Measurements from ENCODE around the gene RPTOR.

Gene RPTOR

GRCh38 chr17:80616705-80617104 lies 72.1 kb downstream of the RPTOR start:
- no peak for DNase-seq (ENCODE audit: extremely low spot score)
- no peak for TF ChIP-seq CTCF (IDR thresholded peaks at IDR 0.05; ENCODE audit: control extremely low read depth, extremely low read depth, low read depth, missing control alignments)
- POLR2A ChIA-PET: no interaction called here
- CTCF ChIA-PET: interaction anchor here (1.3 to 1.7 kb wide), 2 partner anchors 11 to 16 kb away, joined by 4 to 5 read pairs; no protein-coding TSS in a partner anchor

GRCh38 chr17:80618304-80618703 lies 73.7 kb downstream of the RPTOR start:
- ChIA-PET POLR2A (no interaction called here), CTCF (interaction anchor here (0.8 to 1.7 kb wide), 3 partner anchors 16 to 164 kb away, joined by 3 to 4 read pairs (median 3); no protein-coding TSS in a partner anchor)
- no peak for DNase-seq (ENCODE audit: extremely low spot score)
- no peak for TF ChIP-seq CTCF (IDR thresholded peaks at IDR 0.05; ENCODE audit: control extremely low read depth, extremely low read depth, low read depth, missing control alignments)

- ChIA-PET POLR2A (no interaction called here), CTCF (interaction anchor here (1.4 to 1.7 kb wide), 2 partner anchors 14 to 20 kb away, joined by 3 read pairs; no protein-coding TSS in a partner anchor)
- no peak for DNase-seq (ENCODE audit: extremely low spot score)
- no peak for TF ChIP-seq CTCF (IDR thresholded peaks at IDR 0.05; ENCODE audit: control extremely low read depth, extremely low read depth, low read depth, missing control alignments)
Measured at GRCh38 chr17:80619535-80620235, 75.0 kb downstream of the RPTOR start.

GRCh38 chr17:80621335-80621996 lies 76.8 kb downstream of the RPTOR start:
- CTCF ChIA-PET: interaction anchor here (1.0 kb wide), 1 partner anchor 46 kb away, joined by 3 read pairs; no protein-coding TSS in a partner anchor
- POLR2A ChIA-PET: no interaction called here
- TF ChIP-seq CTCF (IDR thresholded peaks at IDR 0.05; ENCODE audit: control extremely low read depth, extremely low read depth, low read depth, missing control alignments): no peak
- no peak for DNase-seq (ENCODE audit: extremely low spot score)

- CTCF ChIA-PET: no interaction called here
- no peak for TF ChIP-seq CTCF (IDR thresholded peaks at IDR 0.05; ENCODE audit: control extremely low read depth, extremely low read depth, low read depth, missing control alignments)
- POLR2A ChIA-PET: no interaction called here
- DNase-seq (ENCODE audit: extremely low spot score): no peak
Measured at GRCh38 chr17:80621997-80622357, 77.3 kb downstream of the RPTOR start.

GRCh38 chr17:80624864-80625263 lies 80.2 kb downstream of the RPTOR start:
- ChIA-PET POLR2A (no interaction called here), CTCF (no interaction called here)
- no peak for DNase-seq (ENCODE audit: extremely low spot score)
- TF ChIP-seq CTCF (IDR thresholded peaks at IDR 0.05; ENCODE audit: control extremely low read depth, extremely low read depth, low read depth, missing control alignments): no peak

Measured in GM10248 (cell line).